WTC11 (cell line): ENCODE data around the gene ICAM1. TPM values are rescaled to one million over a fixed set of nuclear protein-coding genes. Genes with fewer than 3 reads are reported as not detected.

ENCODE experiments used
- ATAC-seq: fragments of 200-7000 bp; cut with Tn5 transposase; 2 replicates; pipeline ENCODE4 v1.10.0; 2021; ENCODE audit warnings: mild to moderate bottlenecking, moderate library complexity
- CTCF ChIA-PET: fragments of 300-600 bp; sonication (Branson Sonifier 250); formaldehyde crosslinking; loops from one replicate; lab custom pipeline; 2021; ENCODE audit warnings: antibody characterized with exemption; lab: Charles Lee
- POLR2A ChIA-PET: fragments of 350-600 bp; sonication (Branson Sonifier 250); formaldehyde crosslinking; loops from one replicate; lab custom pipeline; 2021; ENCODE audit warnings: antibody characterized with exemption; lab: Charles Lee
- DNase-seq: peaks from one replicate; pipeline ENCODE4 v3.0.0; 2021; ENCODE audit warnings: low spot score
- H3K27ac Mint-ChIP-seq: 2 replicates; pipeline ENCODE4 v1.8.0; 2021; ENCODE audit warnings: mixed read lengths
- H3K27me3 Mint-ChIP-seq: 2 replicates; pipeline ENCODE4 v1.8.0; 2021; ENCODE audit warnings: low read depth, mild to moderate bottlenecking, moderate library complexity, mixed read lengths
- H3K36me3 Mint-ChIP-seq: 2 replicates; pipeline ENCODE4 v1.8.0; 2021; ENCODE audit warnings: mixed read lengths
- H3K4me1 Mint-ChIP-seq: 2 replicates; pipeline ENCODE4 v1.8.0; 2022; ENCODE audit warnings: mixed read lengths
- H3K4me3 Mint-ChIP-seq: 2 replicates; pipeline ENCODE4 v1.8.0; 2021; ENCODE audit warnings: mild to moderate bottlenecking, moderate library complexity, mixed read lengths
- H3K9me3 Mint-ChIP-seq: 2 replicates; pipeline ENCODE4 v1.8.0; 2021; ENCODE audit warnings: mixed read lengths
- ATF6 ChIP-seq: sonication (generic); formaldehyde crosslinking; IDR thresholded peaks from 2 replicates; pipeline ENCODE4 v1.8.1; 2023; ENCODE audit warnings: mild to moderate bottlenecking, missing genetic modification reagents
- ELF4 ChIP-seq: sonication (generic); formaldehyde crosslinking; IDR thresholded peaks from 2 replicates; pipeline ENCODE4 v1.8.1; 2022; ENCODE audit warnings: low read depth, mild to moderate bottlenecking, moderate library complexity, missing genetic modification reagents
- EMX1 ChIP-seq: fragments of 250-450 bp; sonication (Bioruptor Pico); IDR thresholded peaks from 2 replicates; pipeline ENCODE4 v1.8.0; 2021; ENCODE audit warnings: mild to moderate bottlenecking
- ERG ChIP-seq: fragments of 250-450 bp; sonication (Bioruptor Pico); IDR thresholded peaks from 2 replicates; pipeline ENCODE4 v1.8.0; 2021; ENCODE audit warnings: mild to moderate bottlenecking
- HMGXB4 ChIP-seq: sonication (generic); formaldehyde crosslinking; IDR thresholded peaks from 2 replicates; pipeline ENCODE4 v1.8.1; 2023; ENCODE audit warnings: mild to moderate bottlenecking, moderate library complexity, missing genetic modification reagents
- NFATC4 ChIP-seq: fragments of 250-450 bp; sonication (Bioruptor Pico); IDR thresholded peaks from 2 replicates; pipeline ENCODE4 v1.9.0; 2021; ENCODE audit warnings: mild to moderate bottlenecking
- NR1H2 ChIP-seq: sonication (generic); formaldehyde crosslinking; IDR thresholded peaks from 2 replicates; pipeline ENCODE4 v1.9.0; 2021; ENCODE audit warnings: mild to moderate bottlenecking, moderate library complexity, missing genetic modification reagents
- OVOL2 ChIP-seq: fragments of 250-450 bp; sonication (Bioruptor Pico); IDR thresholded peaks from 2 replicates; pipeline ENCODE4 v1.9.0; 2021; ENCODE audit warnings: mild to moderate bottlenecking, borderline replicate concordance
- PRDM15 ChIP-seq: sonication (generic); formaldehyde crosslinking; IDR thresholded peaks from 2 replicates; pipeline ENCODE4 v1.8.0; 2022; ENCODE audit warnings: missing genetic modification reagents
- TEAD4 ChIP-seq: sonication (generic); formaldehyde crosslinking; IDR thresholded peaks from 2 replicates; pipeline ENCODE4 v1.8.0; 2022; ENCODE audit warnings: mild to moderate bottlenecking, missing genetic modification reagents
- ZBTB21 ChIP-seq: sonication (generic); formaldehyde crosslinking; IDR thresholded peaks from 2 replicates; pipeline ENCODE4 v1.8.1; 2023; ENCODE audit warnings: mild to moderate bottlenecking, missing genetic modification reagents, borderline replicate concordance
- ZNF281 ChIP-seq: sonication (generic); formaldehyde crosslinking; IDR thresholded peaks from 2 replicates; pipeline ENCODE4 v1.8.0; 2023; ENCODE audit warnings: mild to moderate bottlenecking, missing genetic modification reagents
- ZNF396 ChIP-seq: fragments of 250-450 bp; sonication (Bioruptor Pico); IDR thresholded peaks from 2 replicates; pipeline ENCODE4 v1.8.0; 2021; ENCODE audit warnings: mild to moderate bottlenecking, moderate library complexity, borderline replicate concordance
- ZNF416 ChIP-seq: fragments of 250-450 bp; sonication (Bioruptor Pico); IDR thresholded peaks from 2 replicates; pipeline ENCODE4 v1.9.0; 2021; ENCODE audit warnings: mild to moderate bottlenecking, inconsistent platforms
- total RNA-seq: library from RNA; stranded (reverse); gene quantifications from 3 replicates; pipeline ENCODE4 v1.2.3, GENCODE V29; 2021
- TF ChIP-seq, protein P1 (sequence below): sonication (generic); formaldehyde crosslinking; IDR thresholded peaks from 2 replicates; pipeline ENCODE4 v1.8.1; 2023; ENCODE audit warnings: mild to moderate bottlenecking, missing genetic modification reagents, borderline replicate concordance
- TF ChIP-seq, protein P2 (sequence below): sonication (generic); formaldehyde crosslinking; IDR thresholded peaks from 2 replicates; pipeline ENCODE4 v1.8.1; 2023; ENCODE audit warnings: mild to moderate bottlenecking, missing genetic modification reagents, moderate library complexity

The ICAM1 gene
- total RNA-seq, 1 experiment from 2014 or later = 3.8 TPM

DNA sequence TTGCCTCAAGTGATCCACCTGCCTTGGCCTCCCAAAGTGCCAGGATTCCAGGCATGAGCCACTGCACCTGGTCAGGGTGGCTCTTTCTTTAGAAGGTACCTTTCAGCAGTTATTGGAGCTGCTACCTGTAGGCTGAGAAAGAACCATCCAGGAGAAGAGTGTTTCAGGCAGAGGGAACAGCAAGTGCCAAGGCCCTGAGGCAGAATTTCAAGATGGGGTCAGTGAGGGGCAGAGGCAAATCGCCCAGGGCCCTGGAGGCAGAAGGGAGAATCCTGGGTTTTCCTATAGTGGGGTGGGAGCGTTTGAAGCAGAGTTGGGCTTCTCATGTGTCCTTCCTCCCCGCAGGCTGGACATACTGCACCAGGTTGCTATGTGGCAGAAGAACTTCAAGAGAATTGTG, 16.7 kb upstream of the ICAM1 start:
- DNase-seq (no peak), ATAC-seq (no peak)
- Mint-ChIP-seq H3K4me3 (0 out of 2 replicates have a peak overlapping the region, but pooled peaks have one; percentile 95), H3K27ac (no peak overlapping the region), H3K36me3 (peaks cover 35% of the 10 kb centered on the region), H3K27me3 (peaks cover 2% of the 10 kb centered on the region; the same call in 1 of the 2 replicates), H3K4me1 (peaks cover 5% of the 10 kb centered on the region), H3K9me3 (no peaks in the 10 kb centered on the region)
- POLR2A ChIA-PET = no interaction called here
- no peak for TF ChIP-seq TEAD4 (CRISPR knock-in tag)
- CTCF ChIA-PET = no interaction called here

DNA sequence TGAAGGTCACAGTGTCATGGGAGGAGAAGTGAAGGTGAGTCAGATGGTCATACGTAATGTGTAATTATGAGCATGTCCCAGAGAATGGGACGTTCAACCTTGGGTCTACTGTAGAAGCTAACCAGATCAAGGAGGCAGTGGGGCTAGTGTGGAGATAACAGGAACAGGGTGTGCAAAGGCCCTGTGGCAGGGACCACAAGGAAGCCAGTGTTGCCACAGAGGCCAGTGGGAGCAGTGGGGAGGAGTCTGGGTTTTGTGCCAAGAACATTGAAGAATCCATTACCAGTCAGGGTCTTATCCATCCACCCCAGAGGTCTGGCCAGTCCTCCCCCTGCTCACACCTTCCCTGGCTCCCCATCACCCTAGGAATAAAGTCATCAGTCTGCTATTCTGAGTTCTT, 15.6 kb upstream of the ICAM1 start:
- H3K4me1 Mint-ChIP-seq = peaks cover 5% of the 10 kb centered on the region
- H3K9me3 Mint-ChIP-seq = no peaks in the 10 kb centered on the region
- CTCF ChIA-PET = interaction anchor here (0.9 kb wide), 1 partner anchor 14 kb away, joined by 3 read pairs; no protein-coding TSS in a partner anchor
- POLR2A ChIA-PET = no interaction called here
- H3K36me3 Mint-ChIP-seq = peaks cover 37% of the 10 kb centered on the region
- H3K4me3 Mint-ChIP-seq = no peak overlapping the region
- TF ChIP-seq ZNF396 (CRISPR knock-in tag) = no peak
- TF ChIP-seq OVOL2 = no peak
- no peak for TF ChIP-seq EMX1
- TF ChIP-seq ZNF281 = no peak
- TF ChIP-seq, protein P1, sequence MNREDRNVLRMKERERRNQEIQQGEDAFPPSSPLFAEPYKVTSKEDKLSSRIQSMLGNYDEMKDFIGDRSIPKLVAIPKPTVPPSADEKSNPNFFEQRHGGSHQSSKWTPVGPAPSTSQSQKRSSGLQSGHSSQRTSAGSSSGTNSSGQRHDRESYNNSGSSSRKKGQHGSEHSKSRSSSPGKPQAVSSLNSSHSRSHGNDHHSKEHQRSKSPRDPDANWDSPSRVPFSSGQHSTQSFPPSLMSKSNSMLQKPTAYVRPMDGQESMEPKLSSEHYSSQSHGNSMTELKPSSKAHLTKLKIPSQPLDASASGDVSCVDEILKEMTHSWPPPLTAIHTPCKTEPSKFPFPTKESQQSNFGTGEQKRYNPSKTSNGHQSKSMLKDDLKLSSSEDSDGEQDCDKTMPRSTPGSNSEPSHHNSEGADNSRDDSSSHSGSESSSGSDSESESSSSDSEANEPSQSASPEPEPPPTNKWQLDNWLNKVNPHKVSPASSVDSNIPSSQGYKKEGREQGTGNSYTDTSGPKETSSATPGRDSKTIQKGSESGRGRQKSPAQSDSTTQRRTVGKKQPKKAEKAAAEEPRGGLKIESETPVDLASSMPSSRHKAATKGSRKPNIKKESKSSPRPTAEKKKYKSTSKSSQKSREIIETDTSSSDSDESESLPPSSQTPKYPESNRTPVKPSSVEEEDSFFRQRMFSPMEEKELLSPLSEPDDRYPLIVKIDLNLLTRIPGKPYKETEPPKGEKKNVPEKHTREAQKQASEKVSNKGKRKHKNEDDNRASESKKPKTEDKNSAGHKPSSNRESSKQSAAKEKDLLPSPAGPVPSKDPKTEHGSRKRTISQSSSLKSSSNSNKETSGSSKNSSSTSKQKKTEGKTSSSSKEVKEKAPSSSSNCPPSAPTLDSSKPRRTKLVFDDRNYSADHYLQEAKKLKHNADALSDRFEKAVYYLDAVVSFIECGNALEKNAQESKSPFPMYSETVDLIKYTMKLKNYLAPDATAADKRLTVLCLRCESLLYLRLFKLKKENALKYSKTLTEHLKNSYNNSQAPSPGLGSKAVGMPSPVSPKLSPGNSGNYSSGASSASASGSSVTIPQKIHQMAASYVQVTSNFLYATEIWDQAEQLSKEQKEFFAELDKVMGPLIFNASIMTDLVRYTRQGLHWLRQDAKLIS (CRISPR knock-in tag) = no peak
- no peak for TF ChIP-seq NR1H2 (CRISPR knock-in tag)
- TF ChIP-seq ATF6 = no peak
- no peak for DNase-seq
- H3K27ac Mint-ChIP-seq = no peak overlapping the region
- peaks cover 2% of the 10 kb centered on the region; the same call in 1 of the 2 replicates for H3K27me3 Mint-ChIP-seq
- ATAC-seq = no peak

DNA sequence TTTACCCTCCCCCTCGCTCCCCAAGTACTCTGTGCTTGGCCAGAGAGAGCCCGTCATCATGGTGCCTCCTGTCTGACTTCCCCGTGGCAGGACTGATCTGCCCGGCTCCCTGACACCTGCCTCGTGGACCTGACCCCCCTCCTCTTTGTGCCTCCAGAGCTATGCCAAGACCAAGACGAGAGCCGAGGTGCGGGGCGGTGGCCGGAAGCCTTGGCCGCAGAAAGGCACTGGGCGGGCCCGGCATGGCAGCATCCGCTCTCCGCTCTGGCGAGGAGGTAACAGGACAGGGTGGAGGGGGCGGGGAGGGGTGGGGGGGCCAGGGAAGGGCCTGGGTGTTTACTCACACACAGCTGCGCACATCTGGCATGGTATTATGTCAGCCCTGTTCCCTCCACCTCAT, 14.4 kb upstream of the ICAM1 start:
- H3K4me1 Mint-ChIP-seq = peaks cover 5% of the 10 kb centered on the region
- H3K27ac Mint-ChIP-seq = no peak overlapping the region
- no peak for DNase-seq
- ChIA-PET POLR2A (no interaction called here), CTCF (interaction anchor here (0.9 to 6.1 kb wide), 4 partner anchors 13 to 134 kb away, joined by 3 to 149 read pairs (median 55); partner anchors contain the start of gene ICAM1)
- no peak for ATAC-seq
- peaks cover 2% of the 10 kb centered on the region for H3K27me3 Mint-ChIP-seq
- H3K36me3 Mint-ChIP-seq = peaks cover 37% of the 10 kb centered on the region
- H3K9me3 Mint-ChIP-seq = no peaks in the 10 kb centered on the region
- no peak overlapping the region for H3K4me3 Mint-ChIP-seq
- no peak for TF ChIP-seq ZBTB21
- no peak for TF ChIP-seq ERG (CRISPR knock-in tag)
- TF ChIP-seq, protein P2, sequence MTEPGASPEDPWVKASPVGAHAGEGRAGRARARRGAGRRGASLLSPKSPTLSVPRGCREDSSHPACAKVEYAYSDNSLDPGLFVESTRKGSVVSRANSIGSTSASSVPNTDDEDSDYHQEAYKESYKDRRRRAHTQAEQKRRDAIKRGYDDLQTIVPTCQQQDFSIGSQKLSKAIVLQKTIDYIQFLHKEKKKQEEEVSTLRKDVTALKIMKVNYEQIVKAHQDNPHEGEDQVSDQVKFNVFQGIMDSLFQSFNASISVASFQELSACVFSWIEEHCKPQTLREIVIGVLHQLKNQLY (CRISPR knock-in tag) = no peak
- TF ChIP-seq ELF4 (CRISPR knock-in tag) = no peak
- no peak for TF ChIP-seq ZNF416
- TF ChIP-seq PRDM15 (CRISPR knock-in tag) = no peak
- no peak for TF ChIP-seq NFATC4 (CRISPR knock-in tag)
- TF ChIP-seq HMGXB4 (CRISPR knock-in tag) = no peak
